VCaP (cell line): ENCODE results near the gene NFASC.

Source experiments
- H3K27ac ChIP-seq: fragments of 450-650 bp; 2 replicates; pipeline ENCODE4 v1.5.1; 2017
- TF ChIP-seq, protein P1 (sequence below): fragments of 450-650 bp; conservative IDR thresholded peaks from 2 replicates; pipeline ENCODE4 v1.5.1; 2017; ENCODE audit warnings: mild to moderate bottlenecking, moderate library complexity

The NFASC gene

GRCh38 chr1:204979891-204980649, 109.4 kb downstream of the NFASC start:
- TF ChIP-seq, protein P1, sequence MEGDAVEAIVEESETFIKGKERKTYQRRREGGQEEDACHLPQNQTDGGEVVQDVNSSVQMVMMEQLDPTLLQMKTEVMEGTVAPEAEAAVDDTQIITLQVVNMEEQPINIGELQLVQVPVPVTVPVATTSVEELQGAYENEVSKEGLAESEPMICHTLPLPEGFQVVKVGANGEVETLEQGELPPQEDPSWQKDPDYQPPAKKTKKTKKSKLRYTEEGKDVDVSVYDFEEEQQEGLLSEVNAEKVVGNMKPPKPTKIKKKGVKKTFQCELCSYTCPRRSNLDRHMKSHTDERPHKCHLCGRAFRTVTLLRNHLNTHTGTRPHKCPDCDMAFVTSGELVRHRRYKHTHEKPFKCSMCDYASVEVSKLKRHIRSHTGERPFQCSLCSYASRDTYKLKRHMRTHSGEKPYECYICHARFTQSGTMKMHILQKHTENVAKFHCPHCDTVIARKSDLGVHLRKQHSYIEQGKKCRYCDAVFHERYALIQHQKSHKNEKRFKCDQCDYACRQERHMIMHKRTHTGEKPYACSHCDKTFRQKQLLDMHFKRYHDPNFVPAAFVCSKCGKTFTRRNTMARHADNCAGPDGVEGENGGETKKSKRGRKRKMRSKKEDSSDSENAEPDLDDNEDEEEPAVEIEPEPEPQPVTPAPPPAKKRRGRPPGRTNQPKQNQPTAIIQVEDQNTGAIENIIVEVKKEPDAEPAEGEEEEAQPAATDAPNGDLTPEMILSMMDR: no peak
- H3K27ac ChIP-seq: no peak overlapping the region

GRCh38 chr1:204980840-204981405, 110.3 kb downstream of the NFASC start:
- TF ChIP-seq, protein P1: no peak
- no peak overlapping the region for H3K27ac ChIP-seq

GRCh38 chr1:204983136-204983535, 112.5 kb downstream of the NFASC start:
- TF ChIP-seq, protein P1: no peak

GRCh38 chr1:204983881-204984280, 113.2 kb downstream of the NFASC start:
- TF ChIP-seq, protein P1: no peak
- H3K27ac ChIP-seq: no peak overlapping the region

More at GRCh38 chr1:204983136-204983535, 112.5 kb downstream of the NFASC start:
- H3K27ac ChIP-seq: no peak overlapping the region

- H3K27ac ChIP-seq: no peak overlapping the region
- TF ChIP-seq, protein P1: no peak
Measured at GRCh38 chr1:204984499-204984898, 113.8 kb downstream of the NFASC start.

DNA sequence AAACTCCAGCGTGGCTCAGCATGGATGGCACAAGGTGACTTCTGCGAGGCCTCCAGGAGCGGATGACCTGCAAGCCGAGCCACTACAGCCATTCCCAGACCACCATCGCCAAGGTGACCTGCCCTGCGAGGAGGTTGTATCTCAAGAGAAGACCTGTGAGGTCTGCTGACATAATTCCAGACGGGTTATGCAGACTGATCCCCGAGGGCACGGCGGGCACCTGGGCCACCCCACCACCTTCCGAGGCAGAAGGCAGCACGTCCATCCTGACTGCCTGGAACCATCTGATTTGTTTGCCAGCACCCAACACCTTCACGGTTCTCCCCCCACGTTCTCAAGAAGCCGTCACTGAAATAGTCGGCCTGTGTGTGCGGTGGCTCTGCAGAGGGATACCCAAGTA, 115.5 kb downstream of the NFASC start:
- TF ChIP-seq, protein P1: no peak
- H3K27ac ChIP-seq: no peak overlapping the region

GRCh38 chr1:204987689-204988088, 117.0 kb downstream of the NFASC start:
- TF ChIP-seq, protein P1: no peak
- no peak overlapping the region for H3K27ac ChIP-seq
